Activated T-cell treated with anti-CD3 and anti-CD28 coated beads, Interleukin-2, amount 50 U/mL, for 4 hours (primary cell): Measurements from ENCODE around the gene ATP13A5. TPM values are rescaled to one million over a fixed set of nuclear protein-coding genes. Genes with fewer than 3 reads are reported as not detected.

Source experiments
- ATAC-seq, 2 donors: fragments of 200-7000 bp; cut with Tn5 transposase; one replicate each; pipeline ENCODE4 v1.10.0; 2021
- DNase-seq: peaks from one replicate; pipeline ENCODE4 v3.0.0-alpha.2; 2020
- H3K27me3 Mint-ChIP-seq: one replicate; pipeline ENCODE4 v1.8.0; 2021; ENCODE audit warnings: low read depth, mixed read lengths
- H3K36me3 Mint-ChIP-seq: one replicate; pipeline ENCODE4 v1.8.0; 2022; ENCODE audit warnings: mixed read lengths; ENCODE audit not compliant: insufficient read depth
- H3K4me1 Mint-ChIP-seq: one replicate; pipeline ENCODE4 v1.8.0; 2021; ENCODE audit warnings: low read depth, mixed read lengths
- H3K4me3 Mint-ChIP-seq: one replicate; pipeline ENCODE4 v1.8.0; 2021; ENCODE audit warnings: mild to moderate bottlenecking, moderate library complexity, mixed read lengths
- H3K9me3 Mint-ChIP-seq: one replicate; pipeline ENCODE4 v1.8.0; 2021; ENCODE audit warnings: mixed read lengths
- total RNA-seq, 3 donors: library from RNA; stranded (reverse); gene quantifications; one replicate each; pipeline ENCODE4 v1.2.1, GENCODE V29; 2021

ATP13A5 gene
- total RNA-seq, 3 donors from 2014 or later = not detected

DNA sequence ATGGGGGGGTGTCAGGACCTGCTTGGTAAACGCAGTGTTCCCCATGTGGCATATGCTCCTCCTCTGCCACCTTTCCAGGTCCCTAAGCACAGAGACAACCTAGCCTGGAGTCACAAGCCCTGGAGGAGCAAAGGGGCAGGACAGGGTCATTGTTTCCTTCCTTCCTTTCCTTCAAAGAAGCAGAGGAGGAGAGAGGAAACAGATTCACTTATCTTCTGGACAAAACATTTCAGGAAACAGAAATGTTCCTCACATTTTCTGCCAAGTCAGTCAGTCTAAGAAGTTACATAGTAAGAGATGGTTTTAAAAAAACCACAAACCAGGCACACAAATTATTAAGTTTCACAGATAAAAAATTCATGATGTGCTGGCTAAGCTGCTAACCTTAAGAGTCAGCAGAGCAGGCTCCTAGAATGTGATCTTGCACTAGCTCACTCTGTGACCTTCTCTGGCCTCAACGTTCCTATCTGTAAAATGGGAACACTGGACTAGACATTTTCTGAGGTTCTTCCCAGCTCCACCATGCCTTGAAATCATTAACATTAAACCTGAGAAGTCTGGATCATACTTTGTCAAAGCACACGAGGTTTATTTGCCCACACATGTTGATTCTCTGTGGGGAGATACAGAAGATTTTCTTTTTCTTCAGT lies 47.9 kb downstream of the ATP13A5 start:
- no peak for ATAC-seq
- Mint-ChIP-seq H3K4me3 (no peak overlapping the region), H3K4me1 (no peaks in the 10 kb centered on the region), H3K36me3 (no peaks in the 10 kb centered on the region), H3K27me3 (no peaks in the 10 kb centered on the region), H3K9me3 (no peaks in the 10 kb centered on the region)
- DNase-seq = no peak

DNA sequence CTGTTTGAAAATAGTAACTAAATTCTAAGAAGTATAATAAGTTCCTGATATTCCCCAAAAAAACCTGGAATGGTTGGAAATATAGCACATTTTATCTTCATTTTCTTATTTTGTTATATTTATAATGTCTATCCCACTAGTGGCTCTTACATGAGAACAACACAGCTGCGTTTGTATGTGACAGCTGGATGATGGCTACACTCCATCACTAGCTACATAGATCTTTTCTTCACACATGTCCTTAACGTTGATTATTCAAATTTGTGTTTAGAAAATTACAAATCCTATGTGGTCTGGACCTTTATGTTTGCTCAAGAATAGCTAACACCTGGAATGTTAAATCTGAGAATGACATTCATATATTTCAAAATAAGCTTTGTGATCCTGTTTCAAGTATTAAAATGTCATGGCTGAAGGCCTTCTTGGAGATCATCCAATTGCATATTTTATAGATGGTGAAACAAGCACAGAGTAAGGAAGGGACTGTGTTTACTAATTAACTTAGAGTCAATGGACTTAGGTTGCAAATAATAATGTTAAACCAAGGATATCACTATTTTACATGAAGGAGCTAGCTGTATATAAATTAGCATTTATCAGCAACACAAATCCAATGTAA lies 60.8 kb downstream of the ATP13A5 start:
- Mint-ChIP-seq H3K4me3 (no peak overlapping the region), H3K27me3 (no peaks in the 10 kb centered on the region), H3K36me3 (no peaks in the 10 kb centered on the region), H3K9me3 (no peaks in the 10 kb centered on the region), H3K4me1 (no peaks in the 10 kb centered on the region)
- ATAC-seq = no peak
- DNase-seq = no peak

DNA sequence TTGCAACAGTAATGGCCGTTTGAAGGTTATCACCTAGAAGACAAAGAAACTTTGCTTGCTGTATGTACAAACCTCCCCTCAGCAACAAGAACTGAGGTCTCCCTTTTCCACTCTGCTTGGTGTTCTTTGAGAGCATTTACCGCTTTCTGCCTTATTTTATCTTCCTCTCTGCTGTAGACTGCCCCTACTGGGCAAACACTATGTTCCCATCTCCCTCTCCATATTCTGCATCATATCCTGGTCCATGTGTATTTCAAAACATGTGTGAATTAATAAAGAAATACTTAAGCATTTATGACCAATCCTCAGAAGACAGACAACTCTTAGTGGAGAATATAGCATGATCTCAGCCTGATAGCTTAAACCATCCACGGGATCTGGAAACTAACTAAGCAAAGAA lies 64.4 kb downstream of the ATP13A5 start:
- H3K36me3 Mint-ChIP-seq = no peaks in the 10 kb centered on the region
- H3K27me3 Mint-ChIP-seq = no peaks in the 10 kb centered on the region
- ATAC-seq (no peak), DNase-seq (no peak)
- H3K4me3 Mint-ChIP-seq = no peak overlapping the region
- no peaks in the 10 kb centered on the region for H3K4me1 Mint-ChIP-seq
- no peaks in the 10 kb centered on the region for H3K9me3 Mint-ChIP-seq

DNA sequence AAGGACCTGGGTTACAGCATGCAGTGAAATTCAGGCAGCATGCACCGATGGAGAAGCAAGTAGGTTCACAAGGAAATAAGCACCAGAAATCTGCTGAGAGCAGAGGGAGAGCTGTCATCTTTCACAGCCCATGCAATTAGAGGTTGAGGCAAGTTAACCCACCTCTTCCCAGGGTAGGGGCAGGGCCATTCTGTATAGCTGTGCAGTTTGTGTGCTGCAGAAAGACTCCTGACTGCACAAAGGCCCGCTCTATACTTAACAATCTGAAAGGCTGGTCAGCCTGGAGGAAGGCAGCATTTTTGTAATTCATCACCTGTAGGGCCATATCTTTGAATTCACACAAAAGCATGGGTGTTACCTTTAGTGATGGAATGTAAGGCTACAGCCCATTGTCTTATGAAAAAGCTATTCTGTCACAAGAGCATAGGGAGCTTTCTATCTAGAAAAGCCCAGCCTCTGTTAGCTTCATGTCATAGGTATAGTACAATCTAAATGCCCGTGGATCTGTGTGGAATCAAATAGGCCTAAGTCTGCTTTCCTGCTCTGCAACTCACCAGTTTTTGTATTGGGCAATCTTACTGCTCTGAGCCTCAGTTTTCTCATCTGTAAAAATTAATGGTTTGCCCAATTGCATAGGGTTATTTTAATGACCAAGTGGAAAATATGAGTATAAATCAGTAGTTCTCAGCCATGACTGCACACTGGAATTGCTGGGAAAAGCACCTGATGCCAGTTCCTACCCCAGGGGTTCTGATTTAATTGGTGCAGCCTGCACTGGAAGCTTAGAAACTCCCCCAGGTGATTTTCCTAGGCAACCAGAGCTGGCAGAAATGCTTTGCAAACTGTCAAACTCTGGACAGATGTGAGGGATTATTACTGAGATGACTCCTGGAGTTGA lies 65.2 kb downstream of the ATP13A5 start:
- Mint-ChIP-seq H3K4me1 (no peaks in the 10 kb centered on the region), H3K9me3 (no peaks in the 10 kb centered on the region), H3K27me3 (no peaks in the 10 kb centered on the region), H3K4me3 (no peak overlapping the region), H3K36me3 (no peaks in the 10 kb centered on the region)
- no peak for ATAC-seq
- no peak for DNase-seq

DNA sequence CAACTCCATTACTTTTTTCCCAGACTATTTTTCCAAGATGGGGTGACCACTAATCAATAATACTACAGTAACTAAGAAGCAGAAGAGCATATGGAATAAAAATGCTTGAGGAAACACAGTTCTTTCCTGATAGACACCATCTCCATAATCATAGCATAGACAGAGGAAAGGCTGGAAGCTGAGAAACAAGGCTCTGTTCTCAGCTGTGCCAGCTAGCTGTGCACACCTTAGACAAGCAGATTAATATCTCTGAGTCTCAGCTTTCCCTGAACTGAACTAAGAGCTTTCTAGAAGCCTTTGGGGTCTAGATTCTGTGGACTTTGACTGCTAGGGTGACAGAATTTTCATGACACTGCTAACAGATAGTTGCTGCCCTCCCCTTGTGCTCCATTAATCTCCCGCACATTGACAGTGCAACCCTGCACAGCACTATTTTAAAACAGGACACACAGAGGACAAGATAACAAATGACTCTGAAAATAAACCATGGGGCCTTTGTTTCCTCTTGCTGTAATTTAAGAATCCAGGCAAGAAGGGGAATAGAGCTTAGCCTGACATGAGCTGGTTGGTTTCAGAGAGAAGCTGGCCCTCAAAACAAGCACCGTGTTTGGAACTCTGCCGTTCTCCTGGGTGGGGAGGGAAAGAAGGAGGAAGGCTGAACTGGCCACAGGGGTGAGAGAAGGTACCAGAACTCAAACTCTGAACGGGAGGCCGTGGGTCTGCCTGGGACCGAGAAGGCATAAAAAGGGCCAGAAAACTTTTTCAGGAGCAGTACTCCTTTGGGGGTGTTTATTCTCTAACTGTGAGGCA lies 67.4 kb downstream of the ATP13A5 start:
- H3K4me1 Mint-ChIP-seq = no peaks in the 10 kb centered on the region
- no peaks in the 10 kb centered on the region for H3K9me3 Mint-ChIP-seq
- no peak overlapping the region for H3K4me3 Mint-ChIP-seq
- ATAC-seq (no peak), DNase-seq (no peak)
- no peaks in the 10 kb centered on the region for H3K27me3 Mint-ChIP-seq
- H3K36me3 Mint-ChIP-seq = no peaks in the 10 kb centered on the region

DNA sequence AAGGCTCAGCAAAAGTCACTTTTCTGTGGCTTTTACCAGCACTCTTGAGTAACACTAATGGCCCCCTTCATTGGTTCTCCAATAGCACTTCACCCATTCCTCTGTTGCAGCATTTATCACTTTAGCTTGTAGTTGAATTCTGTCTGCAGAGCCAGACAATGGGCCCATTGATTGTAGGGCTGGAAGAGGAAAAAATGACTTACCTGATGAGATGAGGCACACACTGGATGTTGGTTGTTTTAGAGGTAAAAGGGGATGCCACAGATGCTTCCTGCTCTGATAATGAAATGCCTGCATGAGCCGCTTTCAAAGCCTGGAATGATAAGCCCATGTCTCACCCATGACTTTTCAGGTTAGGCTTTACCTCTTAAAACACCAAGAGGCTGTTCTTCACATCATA lies 73.2 kb downstream of the ATP13A5 start:
- H3K9me3 Mint-ChIP-seq = no peaks in the 10 kb centered on the region
- no peaks in the 10 kb centered on the region for H3K4me1 Mint-ChIP-seq
- H3K36me3 Mint-ChIP-seq = no peaks in the 10 kb centered on the region

DNA sequence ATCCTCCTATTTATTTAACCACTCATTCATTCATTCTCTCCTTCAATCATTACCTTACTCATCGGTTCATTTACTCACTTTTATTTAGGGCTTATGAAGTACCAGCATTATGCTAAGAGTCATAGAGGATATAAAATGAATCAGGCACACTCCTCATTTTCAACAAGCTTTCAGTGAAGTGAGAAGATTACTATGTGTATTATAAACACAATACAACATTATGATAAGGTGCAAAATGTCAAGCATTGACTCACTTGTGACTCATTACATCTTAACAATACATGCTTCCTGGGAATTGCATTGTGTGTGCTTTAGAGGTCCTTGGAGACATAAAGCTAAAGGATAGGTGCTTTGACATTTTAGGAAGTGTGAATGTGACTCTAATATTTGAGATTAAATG lies 77.1 kb downstream of the ATP13A5 start:
- ATAC-seq (no peak), DNase-seq (no peak)
- no peaks in the 10 kb centered on the region for H3K9me3 Mint-ChIP-seq
- H3K4me3 Mint-ChIP-seq = no peak overlapping the region
- no peaks in the 10 kb centered on the region for H3K36me3 Mint-ChIP-seq
- H3K4me1 Mint-ChIP-seq = no peaks in the 10 kb centered on the region
- peaks cover 4% of the 10 kb centered on the region for H3K27me3 Mint-ChIP-seq

More for the DNA sequence above, 73.2 kb downstream of the ATP13A5 start:
- ATAC-seq (no peak), DNase-seq (no peak)
- Mint-ChIP-seq H3K4me3 (no peak overlapping the region), H3K27me3 (peaks cover 4% of the 10 kb centered on the region)

DNA sequence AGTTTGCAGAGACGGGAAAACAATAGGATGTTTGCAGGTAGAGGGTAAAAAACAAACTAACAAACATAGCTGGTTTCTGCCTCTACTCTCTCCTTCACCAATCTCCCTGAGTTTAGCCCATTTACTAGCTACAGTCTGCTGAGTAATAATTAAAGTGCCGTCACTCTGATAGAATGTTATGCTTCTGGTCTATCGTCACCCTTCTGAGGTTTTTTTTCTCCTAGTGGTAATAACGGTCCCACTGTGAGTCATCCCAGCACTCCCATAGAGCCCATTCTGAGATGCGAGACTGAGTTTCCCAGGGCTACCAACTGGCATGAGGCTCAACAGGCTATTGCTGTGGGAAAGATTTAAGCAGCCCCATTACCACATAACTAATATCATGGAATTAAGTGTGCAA lies 81.1 kb downstream of the ATP13A5 start:
- no peaks in the 10 kb centered on the region for H3K36me3 Mint-ChIP-seq
- peaks cover 7% of the 10 kb centered on the region for H3K27me3 Mint-ChIP-seq
- ATAC-seq (no peak), DNase-seq (no peak)
- H3K4me3 Mint-ChIP-seq = no peak overlapping the region
- H3K4me1 Mint-ChIP-seq = no peaks in the 10 kb centered on the region
- H3K9me3 Mint-ChIP-seq = peaks cover 2% of the 10 kb centered on the region

DNA sequence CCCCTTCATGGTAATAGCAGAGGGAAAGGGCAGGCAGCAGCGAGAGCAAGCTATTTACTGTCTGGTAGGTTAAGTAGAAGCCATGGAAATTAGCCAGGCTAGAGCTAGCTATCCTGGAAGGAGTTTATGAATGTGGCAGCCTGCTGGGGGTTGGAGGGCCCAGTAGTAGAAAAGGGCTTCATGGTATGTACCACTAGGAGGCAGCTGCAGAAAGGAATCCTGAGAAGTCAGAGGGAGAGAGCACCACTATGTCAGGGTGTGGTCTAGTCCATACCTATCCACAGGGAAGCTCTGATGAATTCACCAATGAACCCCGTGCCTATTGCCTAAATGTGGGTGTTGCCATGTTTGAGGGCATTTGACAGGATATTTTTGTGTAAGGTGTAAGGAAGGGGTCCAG lies 82.6 kb downstream of the ATP13A5 start:
- Mint-ChIP-seq H3K4me3 (no peak overlapping the region), H3K9me3 (peaks cover 8% of the 10 kb centered on the region), H3K4me1 (no peaks in the 10 kb centered on the region), H3K36me3 (no peaks in the 10 kb centered on the region), H3K27me3 (peaks cover 3% of the 10 kb centered on the region)
- DNase-seq (no peak), ATAC-seq (no peak)

DNA sequence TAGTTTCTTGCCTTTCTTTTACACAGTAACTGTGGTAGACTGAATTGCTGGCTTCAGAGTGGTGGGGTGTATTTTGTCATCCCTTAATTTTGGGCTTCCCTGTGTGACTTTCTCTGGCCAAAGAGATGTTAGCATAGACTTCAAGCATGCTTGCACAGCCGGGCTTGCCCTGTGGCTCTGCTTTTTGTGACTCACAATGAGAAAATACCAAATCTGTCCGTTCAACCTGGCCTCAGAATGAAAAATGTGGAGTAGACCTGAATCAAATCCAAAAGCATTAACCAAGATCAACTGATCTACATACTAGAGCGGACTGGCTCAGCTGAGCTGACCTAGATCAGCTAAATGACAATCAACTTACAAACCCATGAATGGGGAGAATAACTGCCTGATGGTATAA lies 86.2 kb downstream of the ATP13A5 start:
- DNase-seq = no peak
- Mint-ChIP-seq H3K27me3 (peaks cover 6% of the 10 kb centered on the region), H3K4me1 (no peaks in the 10 kb centered on the region), H3K36me3 (no peaks in the 10 kb centered on the region), H3K4me3 (no peak overlapping the region), H3K9me3 (peaks cover 8% of the 10 kb centered on the region)
- no peak for ATAC-seq

DNA sequence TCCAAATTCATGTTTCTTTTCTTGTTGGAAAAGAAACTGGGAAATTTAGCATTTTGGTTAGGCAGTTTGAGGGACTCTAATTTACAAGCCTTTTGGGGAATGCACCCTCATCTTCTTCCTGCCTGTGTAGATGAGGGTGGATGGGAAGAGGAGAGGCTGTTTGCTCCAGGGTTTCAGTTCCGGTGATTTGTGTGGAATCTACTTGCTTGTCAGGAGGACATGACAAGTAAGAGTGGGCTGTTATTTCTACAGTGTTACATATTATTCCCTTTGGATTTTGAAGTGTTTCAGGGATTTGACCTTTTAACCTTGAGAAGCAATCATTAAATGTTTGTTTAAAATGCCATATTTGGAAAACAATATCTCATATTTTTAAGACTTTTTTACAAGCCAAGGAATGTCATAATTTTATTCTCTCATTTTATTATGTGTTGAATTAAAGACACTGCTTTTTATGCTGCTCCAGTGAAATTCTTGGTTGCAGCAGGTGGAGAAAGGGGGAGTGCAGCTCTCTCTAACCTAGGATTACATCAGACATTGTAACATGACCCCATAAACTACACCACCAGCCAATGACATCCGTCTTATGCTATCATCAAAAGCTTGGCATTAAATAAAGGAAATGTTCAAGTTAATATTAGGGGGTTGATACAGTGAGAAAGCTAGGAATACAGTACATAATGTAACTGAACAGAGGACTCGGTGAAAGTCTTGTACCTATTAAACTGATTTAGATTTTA lies 107.3 kb downstream of the ATP13A5 start:
- Mint-ChIP-seq H3K4me1 (no peaks in the 10 kb centered on the region), H3K36me3 (no peaks in the 10 kb centered on the region), H3K9me3 (no peaks in the 10 kb centered on the region), H3K27me3 (no peaks in the 10 kb centered on the region), H3K4me3 (no peak overlapping the region)
- no peak for DNase-seq
- ATAC-seq = no peak

DNA sequence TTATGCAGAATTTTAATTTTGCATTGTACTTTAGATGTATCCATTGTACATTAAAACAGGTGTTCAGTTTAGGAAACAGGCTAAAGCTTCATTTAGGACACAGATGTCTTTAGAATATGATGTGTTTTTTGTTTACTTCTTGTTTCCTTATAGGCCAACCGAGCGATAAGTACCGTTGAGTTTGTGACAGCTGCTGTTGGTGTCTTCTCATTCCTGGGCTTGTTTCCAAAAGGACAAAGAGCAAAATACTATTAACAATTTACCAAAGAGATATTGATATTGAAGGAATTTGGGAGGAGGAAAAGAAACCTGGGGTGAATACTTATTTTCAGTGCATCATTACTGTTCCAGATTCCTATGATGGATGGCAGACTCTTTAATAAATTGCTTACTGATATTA lies 108.1 kb downstream of the ATP13A5 start:
- Mint-ChIP-seq H3K4me3 (no peak overlapping the region), H3K4me1 (no peaks in the 10 kb centered on the region), H3K27me3 (no peaks in the 10 kb centered on the region), H3K36me3 (no peaks in the 10 kb centered on the region), H3K9me3 (no peaks in the 10 kb centered on the region)
- DNase-seq (no peak), ATAC-seq (no peak)

DNA sequence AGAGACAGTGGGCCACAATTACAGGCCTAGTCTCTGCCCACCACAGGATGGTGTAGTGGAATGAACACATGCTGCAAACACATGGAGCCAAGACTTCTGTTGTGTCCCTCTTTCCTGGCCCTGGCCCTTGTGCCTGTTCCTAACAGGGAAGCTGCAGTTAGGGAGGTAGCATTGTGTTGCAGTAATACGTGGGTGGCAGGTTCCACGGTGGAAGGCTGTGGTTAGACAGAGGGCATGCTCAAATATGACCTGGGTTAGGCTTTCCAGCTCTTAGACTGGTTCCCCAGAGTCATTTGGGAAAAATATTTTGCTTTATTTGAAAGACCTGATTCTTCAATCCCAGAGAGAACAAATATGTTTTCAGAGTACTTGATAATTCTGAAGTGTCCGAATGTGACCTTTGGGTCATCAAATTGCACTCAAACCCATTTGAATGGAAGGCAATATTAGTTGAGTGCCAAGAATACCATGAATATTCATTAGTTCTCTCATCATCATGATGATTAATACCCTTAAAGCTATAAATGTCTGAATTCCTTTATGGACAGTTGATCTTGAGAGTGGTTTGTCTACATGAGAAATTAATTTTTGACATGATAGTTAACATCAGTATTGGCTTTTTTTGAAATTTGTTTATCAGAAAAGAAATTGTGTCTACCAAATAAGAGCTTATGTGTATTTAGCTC lies 109.1 kb downstream of the ATP13A5 start:
- no peak overlapping the region for H3K4me3 Mint-ChIP-seq
- no peak for ATAC-seq

More for the DNA sequence above, 109.1 kb downstream of the ATP13A5 start:
- Mint-ChIP-seq H3K36me3 (no peaks in the 10 kb centered on the region), H3K9me3 (no peaks in the 10 kb centered on the region), H3K4me1 (no peaks in the 10 kb centered on the region), H3K27me3 (no peaks in the 10 kb centered on the region)
- no peak for DNase-seq
